BJ (cell line): ENCODE measurements around the gene ZNF580. TPM values are rescaled to one million over a fixed set of nuclear protein-coding genes. Genes with fewer than 3 reads are reported as not detected.

ENCODE experiments used
- CTCF ChIA-PET: fragments of 350-600 bp; formaldehyde crosslinking; extraction: SDS; loops from one replicate; lab custom pipeline; 2021; ENCODE audit warnings: antibody characterized with exemption, inconsistent platforms; lab: Yijun Ruan, JAX
- POLR2A ChIA-PET: fragments of 300-600 bp; sonication (Branson Sonifier 250); formaldehyde crosslinking; extraction: SDS; loops from one replicate; lab custom pipeline; 2021; ENCODE audit warnings: antibody characterized with exemption; lab: Charles Lee
- DNase-seq: peaks from one replicate; pipeline ENCODE4 v3.0.0-alpha.2; 2011; ENCODE audit warnings: low read depth
- H3K27me3 ChIP-seq: 2 replicates; pipeline ENCODE4 v1.6.0; 2011; ENCODE audit warnings: low read length; ENCODE audit not compliant: control insufficient read depth, insufficient read depth
- H3K36me3 ChIP-seq: 2 replicates; pipeline ENCODE4 v1.5.1; 2011; ENCODE audit warnings: low read length; ENCODE audit not compliant: control insufficient read depth, insufficient read depth
- H3K4me3 ChIP-seq: 2 replicates; pipeline ENCODE4 v1.5.1; 2011; ENCODE audit warnings: low read depth, mild to moderate bottlenecking, control low read depth, low read length
- polyA plus RNA-seq: library from polyadenylated mRNA; depleted of rRNA; stranded (reverse); fragments of >200 nt; gene quantifications from 2 replicates; pipeline ENCODE4 v1.2.3, GENCODE V29; 2011
- TF ChIP-seq, protein P1 (sequence below): IDR thresholded peaks from 2 replicates; pipeline ENCODE4 v1.5.1; 2011; ENCODE audit warnings: low read depth, mild to moderate bottlenecking, control low read depth, inconsistent platforms, low read length, moderate library complexity; ENCODE audit not compliant: insufficient read depth

Gene ZNF580
- polyA plus RNA-seq, 1 experiment, result 12.2 TPM

GRCh38 chr19:55654868-55655647, 14.3 kb downstream of the ZNF580 start, which contains the start of gene U2AF2:
Gene U2AF2 (plus strand): TSS chr19:55655035. CDS start chr19:55655105, 70 bp downstream.
- Histone ChIP-seq H3K27me3 (no peaks in the 10 kb centered on the region), H3K4me3 (peak within 1 kb of the TSS; percentile 97), H3K36me3 (peaks cover 7% of the 10 kb centered on the region; the same call in 1 of the 2 replicates)
- ChIA-PET CTCF (interaction anchor here (0.6 to 1.7 kb wide), 19 partner anchors 9 to 655 kb away, joined by 3 to 18 read pairs (median 5); partner anchors contain the start of genes FIZ1, ZNF580, ZNF581 and ZNF865), POLR2A (interaction anchor here (0.6 to 0.9 kb wide), 3 partner anchors 15 to 182 kb away, joined by 3 to 10 read pairs (median 4); no protein-coding TSS in a partner anchor)
- TF ChIP-seq, protein P1, sequence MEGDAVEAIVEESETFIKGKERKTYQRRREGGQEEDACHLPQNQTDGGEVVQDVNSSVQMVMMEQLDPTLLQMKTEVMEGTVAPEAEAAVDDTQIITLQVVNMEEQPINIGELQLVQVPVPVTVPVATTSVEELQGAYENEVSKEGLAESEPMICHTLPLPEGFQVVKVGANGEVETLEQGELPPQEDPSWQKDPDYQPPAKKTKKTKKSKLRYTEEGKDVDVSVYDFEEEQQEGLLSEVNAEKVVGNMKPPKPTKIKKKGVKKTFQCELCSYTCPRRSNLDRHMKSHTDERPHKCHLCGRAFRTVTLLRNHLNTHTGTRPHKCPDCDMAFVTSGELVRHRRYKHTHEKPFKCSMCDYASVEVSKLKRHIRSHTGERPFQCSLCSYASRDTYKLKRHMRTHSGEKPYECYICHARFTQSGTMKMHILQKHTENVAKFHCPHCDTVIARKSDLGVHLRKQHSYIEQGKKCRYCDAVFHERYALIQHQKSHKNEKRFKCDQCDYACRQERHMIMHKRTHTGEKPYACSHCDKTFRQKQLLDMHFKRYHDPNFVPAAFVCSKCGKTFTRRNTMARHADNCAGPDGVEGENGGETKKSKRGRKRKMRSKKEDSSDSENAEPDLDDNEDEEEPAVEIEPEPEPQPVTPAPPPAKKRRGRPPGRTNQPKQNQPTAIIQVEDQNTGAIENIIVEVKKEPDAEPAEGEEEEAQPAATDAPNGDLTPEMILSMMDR, result no peak
- DNase-seq, result peak; percentile 31

DNA sequence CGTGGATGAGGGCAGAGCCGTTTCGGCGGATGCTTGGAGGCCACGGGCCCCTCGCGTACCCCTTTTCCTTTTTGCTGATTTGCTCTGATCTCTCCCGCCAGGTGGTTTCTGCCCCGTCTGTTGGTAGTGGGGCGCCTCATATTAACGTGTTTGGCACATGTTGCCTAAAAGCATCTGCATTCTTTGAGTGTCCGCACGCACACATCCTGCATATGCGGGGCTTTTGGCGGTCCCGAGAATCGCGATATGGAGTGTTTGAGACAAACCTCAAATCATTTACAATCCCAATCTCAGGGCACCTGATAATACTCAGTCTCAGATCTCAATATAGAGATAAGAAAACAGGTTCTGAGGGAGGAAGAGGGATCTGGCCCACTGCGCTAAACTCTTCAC, 14.8 kb downstream of the ZNF580 start:
- ChIA-PET CTCF (interaction anchor here (3.5 kb wide), 1 partner anchor 16 kb away, joined by 17 read pairs; no protein-coding TSS in a partner anchor), POLR2A (no interaction called here)
- TF ChIP-seq, protein P1, result no peak
- Histone ChIP-seq H3K27me3 (no peaks in the 10 kb centered on the region), H3K4me3 (peak overlapping the region; percentile 97), H3K36me3 (peaks cover 10% of the 10 kb centered on the region)
- no peak for DNase-seq

- DNase-seq, result no peak
- ChIA-PET POLR2A (no interaction called here), CTCF (interaction anchor here (3.5 kb wide), 1 partner anchor 15 kb away, joined by 17 read pairs; no protein-coding TSS in a partner anchor)
- Histone ChIP-seq H3K36me3 (peaks cover 17% of the 10 kb centered on the region), H3K4me3 (peak overlapping the region; percentile 97), H3K27me3 (no peaks in the 10 kb centered on the region)
- TF ChIP-seq, protein P1, result no peak
These were observed 15.8 kb downstream of the ZNF580 start for GRCh38 chr19:55656552-55656951.

DNA sequence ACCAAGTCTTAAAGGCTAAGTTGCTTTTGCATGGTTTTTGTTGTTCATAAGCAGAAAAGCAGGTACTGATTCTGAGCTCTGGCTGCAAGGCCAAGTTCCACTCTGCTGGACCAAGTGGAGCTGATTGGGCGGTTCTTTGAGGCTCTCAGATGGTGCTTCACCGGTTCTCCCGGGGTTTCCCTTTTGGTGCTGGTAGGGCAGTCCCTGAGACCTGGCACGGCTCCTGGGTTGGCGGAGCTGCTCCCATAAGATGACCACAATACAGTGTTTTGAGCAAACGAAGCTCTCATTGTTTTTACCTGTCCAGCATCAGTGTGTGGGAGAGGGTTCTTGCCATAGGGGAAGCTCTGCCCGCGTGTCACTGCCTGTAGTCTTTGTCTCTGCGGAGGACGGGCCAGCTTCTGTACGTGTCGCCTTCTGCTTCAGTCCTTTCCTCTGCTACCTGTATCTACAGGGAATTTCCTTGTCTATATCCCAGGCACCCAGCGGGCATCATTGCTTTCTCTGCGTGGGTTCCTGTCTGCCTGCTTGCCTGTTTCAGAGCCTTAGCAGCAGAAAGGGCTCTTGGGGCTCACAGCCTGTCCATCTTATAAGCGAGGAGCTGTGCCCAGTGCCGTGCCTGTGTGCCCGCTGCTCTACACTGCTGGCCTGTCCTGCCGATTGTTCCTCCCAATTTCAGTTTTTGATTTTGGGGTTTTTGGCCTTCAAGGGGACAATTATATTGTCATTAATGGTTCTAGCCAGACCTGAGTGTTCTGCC, 16.4 kb downstream of the ZNF580 start:
- Histone ChIP-seq H3K27me3 (no peaks in the 10 kb centered on the region), H3K4me3 (peak overlapping the region; percentile 97), H3K36me3 (peaks cover 23% of the 10 kb centered on the region)
- no peak for DNase-seq
- TF ChIP-seq, protein P1, result no peak
- CTCF ChIA-PET, result interaction anchor here (0.5 to 3.5 kb wide), 2 partner anchors 14 to 356 kb away, joined by 4 to 17 read pairs; no protein-coding TSS in a partner anchor
- POLR2A ChIA-PET, result no interaction called here
